Pons (tissue), 1 donor: ENCODE measurements around the gene KCNN3.
"Not testable (repeated sequence)": the region's sequence is repeated elsewhere in the genome, so short reads cannot be mapped to it uniquely, and the experiment has no call there.

Experiments used
- DNase-seq: peaks from one replicate; pipeline ENCODE4 v3.0.0-alpha.2; 2016; ENCODE audit warnings: low spot score

Gene KCNN3

GRCh38 chr1:154698320-154699096 is 171.6 kb downstream of the KCNN3 start:
- DNase-seq = no peak

- DNase-seq = no peak
Observed at GRCh38 chr1:154697710-154698109, 172.4 kb downstream of the KCNN3 start.

GRCh38 chr1:154696456-154696855 is 173.6 kb downstream of the KCNN3 start:
- no peak for DNase-seq

DNA sequence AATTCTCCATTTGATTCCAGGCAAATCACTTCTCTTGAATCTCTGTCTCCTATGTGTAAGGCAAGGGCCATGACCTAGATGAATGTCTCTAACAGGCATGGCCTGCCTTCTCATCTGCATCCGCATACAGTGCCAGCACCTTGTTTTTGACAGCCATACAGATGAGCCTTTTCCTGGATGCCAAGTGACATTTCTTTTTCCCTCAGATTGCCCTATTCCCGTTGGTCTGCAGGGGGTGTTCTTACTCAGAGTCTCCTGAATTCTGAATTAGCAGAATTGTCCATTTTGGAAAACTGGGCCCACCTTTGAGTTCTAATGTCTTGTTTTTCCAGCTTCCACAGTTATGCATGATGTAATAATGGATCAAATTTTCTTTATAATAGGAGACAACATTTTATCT is 174.1 kb downstream of the KCNN3 start:
- no peak for DNase-seq

DNA sequence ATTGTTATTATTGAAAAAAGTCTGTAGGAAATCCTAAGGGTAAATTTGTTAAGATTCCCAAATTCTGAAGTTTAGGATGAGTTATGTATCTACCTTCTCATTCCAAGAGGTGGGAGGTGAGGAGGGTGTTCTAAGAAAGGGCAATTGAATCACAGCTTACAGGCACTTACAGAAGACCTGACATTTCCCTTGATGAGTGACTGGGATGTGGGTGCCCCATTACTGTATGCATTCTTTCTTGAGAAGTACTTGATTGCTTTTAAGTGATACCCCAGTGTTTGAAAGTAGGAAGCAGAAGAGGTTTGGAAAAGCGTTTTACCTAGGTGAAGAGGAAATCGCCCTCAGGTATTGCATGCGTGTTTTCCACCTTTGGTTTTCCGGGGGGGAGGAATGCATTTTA is 175.1 kb downstream of the KCNN3 start:
- no peak for DNase-seq

GRCh38 chr1:154689083-154689482 is 181.0 kb downstream of the KCNN3 start:
- no peak for DNase-seq

DNA sequence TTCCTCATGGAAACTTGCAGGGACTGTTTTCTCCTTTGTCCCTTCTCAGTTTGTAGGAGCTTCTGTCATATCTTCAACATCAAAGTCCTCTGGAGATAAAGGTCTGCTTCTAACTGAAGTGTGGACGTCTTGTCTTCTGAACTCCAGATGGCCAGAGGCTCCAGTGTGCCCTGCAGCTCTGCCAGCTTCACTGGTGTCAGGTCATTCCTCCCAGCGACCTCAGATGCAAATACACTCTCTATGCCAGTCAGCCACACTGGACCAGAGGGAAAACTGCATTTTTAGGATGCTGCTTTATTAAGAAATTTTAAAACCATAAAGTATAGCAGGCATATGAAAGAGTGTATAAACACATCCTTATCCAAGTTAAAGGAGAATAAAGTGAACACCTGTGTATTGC is 183.6 kb downstream of the KCNN3 start:
- no peak for DNase-seq

- DNase-seq = no peak
Observed at GRCh38 chr1:154683820-154684219, 186.3 kb downstream of the KCNN3 start.

GRCh38 chr1:154682254-154682653 is 187.8 kb downstream of the KCNN3 start:
- no peak for DNase-seq

- DNase-seq = not testable (repeated sequence)
Observed at GRCh38 chr1:154677844-154678243, 192.2 kb downstream of the KCNN3 start.

DNA sequence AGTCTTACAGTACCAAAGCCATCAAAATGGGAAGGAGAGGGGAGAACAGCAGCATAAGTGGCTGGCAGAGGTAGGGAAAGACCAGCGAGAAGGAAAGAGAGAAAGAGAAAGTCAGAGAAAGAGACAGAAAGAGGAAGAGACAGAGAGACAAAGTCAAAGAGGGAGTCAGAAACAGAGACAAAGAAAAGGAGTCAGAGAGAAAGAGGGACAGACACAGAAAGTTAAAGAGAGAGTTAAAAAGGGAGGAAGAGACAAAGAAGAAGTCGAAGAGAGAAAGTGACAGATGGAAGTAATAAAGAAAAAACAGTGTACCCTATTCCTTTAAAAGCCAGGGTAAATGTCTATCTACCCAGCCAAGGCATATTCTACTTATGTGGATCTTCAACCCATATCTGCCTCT is 193.2 kb downstream of the KCNN3 start:
- DNase-seq = not testable (repeated sequence)

DNA sequence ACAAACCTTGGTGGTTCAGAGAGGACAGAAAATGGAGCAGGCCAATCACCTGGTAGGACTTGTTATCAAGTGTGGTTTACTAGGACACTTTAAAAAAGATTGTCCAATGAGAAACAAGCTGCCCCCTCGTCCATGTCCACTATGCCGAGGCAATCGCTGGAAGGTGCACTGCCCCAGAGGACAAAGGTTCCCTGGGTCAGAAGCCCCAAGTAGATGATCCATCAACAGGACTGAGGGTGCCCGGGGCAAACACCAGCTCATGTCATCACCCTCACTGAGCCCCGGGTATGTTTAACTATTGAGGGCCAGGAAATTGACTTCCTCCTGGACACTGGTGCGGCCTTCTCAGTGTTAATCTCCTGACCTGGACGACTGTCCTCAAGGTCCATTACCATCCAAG is 195.6 kb downstream of the KCNN3 start:
- DNase-seq = not testable (repeated sequence)

GRCh38 chr1:154672245-154672644 is 197.8 kb downstream of the KCNN3 start:
- DNase-seq = not testable (repeated sequence)

- DNase-seq = not testable (repeated sequence)
Observed at GRCh38 chr1:154671412-154671811, 198.7 kb downstream of the KCNN3 start.

DNA sequence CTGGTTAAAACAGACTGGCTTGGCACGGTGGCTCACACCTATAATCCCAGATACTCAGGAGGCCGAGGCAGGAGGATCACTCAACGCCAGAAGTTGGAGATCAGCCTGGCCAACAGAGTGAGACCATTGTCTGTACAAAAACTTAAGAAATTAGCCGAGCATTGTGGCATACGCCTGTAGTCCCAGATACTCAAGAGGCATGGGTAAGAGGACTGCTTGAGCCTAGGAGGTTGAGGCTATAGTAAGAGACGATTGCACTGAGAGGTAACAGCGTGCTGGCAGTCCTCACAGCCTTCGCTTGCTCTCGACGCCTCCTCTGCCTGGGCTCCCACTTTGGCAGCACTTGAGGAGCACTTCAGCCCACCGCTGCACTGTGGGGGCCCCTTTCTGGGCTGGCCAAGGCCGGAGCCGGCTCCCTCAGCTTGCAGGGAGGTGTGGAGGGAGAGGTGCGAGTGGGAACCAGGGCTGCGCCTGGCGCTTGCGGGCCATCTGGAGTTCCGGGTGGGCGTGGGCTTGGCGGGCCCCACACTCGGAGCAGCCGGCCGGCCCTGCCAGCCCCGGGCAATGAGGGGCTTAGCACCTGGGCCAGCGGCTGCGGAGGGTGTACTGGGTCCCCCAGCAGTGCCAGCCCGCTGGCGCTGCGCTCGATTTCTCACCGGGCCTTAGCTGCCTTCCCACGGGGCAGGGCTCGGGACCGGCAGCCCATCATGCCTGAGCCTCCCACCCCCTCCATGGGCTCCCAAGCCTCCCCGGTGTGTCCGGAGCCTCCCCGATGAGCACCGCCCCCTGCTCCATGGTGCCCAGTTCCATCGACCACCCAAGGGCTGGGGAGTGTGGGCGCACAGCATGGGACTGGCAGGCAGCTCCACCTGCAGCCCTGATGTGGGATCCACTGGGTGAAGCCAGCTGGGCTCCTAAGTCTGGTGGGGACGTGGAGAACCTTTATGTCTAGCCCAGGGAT is 199.5 kb downstream of the KCNN3 start:
- not testable (repeated sequence) for DNase-seq

DNA sequence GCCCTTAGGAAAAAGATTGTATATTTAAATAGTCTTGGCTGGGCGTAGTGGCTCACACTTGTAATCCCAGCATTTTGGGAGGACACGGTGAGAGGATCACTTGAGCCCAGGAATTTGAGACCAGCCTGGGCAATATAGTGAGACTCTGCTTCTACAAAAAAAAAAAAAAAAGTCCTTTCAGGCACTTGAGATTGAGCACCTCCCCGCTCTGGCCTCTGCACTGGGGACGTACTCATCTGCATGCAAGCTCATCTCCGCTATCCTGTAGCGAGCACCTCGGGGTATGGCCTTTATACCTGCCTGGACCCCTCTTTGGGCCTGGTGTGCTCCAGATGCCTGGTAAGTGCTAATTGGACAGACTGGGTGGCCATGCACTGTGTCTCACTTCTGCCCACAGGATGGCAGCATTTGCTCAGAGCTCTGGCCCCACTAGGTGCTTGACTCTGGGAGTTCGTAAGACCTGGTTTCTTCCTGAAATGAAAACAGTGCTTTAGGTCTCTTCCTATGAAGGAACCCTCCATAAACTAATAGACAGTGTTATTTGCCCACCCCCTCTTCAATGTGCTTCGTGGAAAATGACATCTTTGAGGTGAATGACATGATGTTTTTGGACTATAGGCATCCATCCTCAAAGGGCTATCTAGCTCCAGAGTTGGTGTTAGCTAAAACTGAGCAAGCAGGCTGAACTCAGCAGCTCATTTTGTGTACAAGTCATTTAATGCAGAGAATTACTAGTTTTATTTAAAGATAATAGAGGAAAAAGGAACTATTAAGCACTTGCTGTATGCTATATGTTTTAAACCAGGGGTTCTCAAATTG is 200.4 kb downstream of the KCNN3 start:
- DNase-seq = peak; percentile 86

- DNase-seq = no peak
Observed at GRCh38 chr1:154666051-154666790, 203.9 kb downstream of the KCNN3 start.

DNA sequence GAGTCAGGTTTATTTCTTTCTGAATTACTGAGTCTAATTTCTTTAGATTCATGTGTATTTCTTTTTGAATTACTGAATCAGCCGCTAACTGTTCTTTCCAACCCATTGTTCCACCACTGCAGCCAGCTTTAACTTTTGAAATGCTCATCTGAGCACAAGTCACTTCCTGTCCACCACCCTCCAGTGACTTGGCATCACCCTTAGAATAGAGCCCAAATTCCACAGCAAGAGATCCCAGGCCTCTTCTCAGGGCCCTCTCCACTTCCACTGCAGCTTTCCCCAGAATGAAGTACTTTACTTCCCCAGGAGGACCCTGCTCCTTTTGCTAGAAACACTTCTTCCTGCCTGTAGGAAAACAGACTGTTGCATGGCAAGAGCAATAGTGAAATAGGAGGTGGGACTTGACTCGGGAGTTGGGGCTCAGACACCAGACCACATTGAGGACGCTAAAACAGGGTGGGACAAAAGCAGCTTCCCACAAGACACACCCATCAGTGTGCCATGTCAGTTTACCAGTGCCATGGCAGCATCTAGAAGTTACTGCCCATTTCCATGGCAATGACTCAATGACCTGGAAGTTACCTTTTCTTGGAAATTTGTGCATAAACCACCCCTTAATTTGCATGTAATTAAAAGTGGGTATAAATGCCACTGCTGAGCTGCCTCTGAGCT is 205.6 kb downstream of the KCNN3 start:
- no peak for DNase-seq

DNA sequence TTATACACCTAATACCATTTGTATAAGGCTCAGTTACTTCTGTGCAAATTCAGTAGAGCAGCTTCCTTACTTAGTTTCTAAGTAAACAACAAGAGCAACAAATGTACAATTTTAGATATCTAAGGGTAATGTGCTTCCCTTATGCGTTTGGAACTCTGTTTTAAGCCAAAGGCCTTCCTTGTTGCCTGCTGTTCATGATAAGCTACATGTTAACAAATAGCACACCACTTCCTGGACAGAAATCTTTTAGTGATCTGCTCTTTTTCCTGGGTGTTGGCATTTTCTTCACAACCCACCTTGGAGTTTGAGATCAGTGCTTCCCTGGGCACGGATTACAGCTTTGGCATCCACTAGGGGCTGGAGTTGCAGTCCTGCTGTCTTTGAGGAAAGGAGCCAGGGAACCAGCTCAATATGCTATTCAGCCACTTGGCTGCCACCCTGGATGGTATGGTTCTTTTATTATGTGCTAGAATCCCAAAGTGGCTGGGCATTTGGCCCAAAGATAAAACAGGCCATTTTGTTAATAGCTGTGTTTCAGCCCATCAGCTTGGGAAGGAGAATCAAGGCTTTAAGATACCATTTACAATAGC is 206.5 kb downstream of the KCNN3 start:
- peak; percentile 8 for DNase-seq

DNA sequence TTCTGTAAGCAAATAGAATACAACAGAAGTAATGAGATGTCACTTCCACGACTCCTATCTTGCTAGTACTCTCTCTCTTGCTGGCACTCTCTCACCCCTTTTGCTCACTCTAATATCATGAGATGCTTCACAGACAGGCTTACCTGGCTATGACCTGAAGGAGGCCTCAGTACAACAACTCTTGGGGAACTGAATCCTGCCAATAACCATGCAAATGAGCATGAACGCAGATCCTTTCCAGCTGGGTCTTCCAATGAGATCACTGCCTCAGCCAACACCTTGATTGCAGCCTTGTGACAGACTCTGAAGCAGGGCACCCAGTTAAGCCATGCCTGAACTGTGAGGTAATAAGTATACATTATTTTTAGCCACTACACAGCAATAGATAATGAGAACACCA is 209.0 kb downstream of the KCNN3 start:
- DNase-seq = no peak
